A549 (cell line): ENCODE data around the gene FAM219B. TPM values are rescaled to one million over a fixed set of nuclear protein-coding genes. Genes with fewer than 3 reads are reported as not detected.

Experiments
- ATAC-seq, 2 experiments: fragments of 200-7000 bp in 1 of 2; fragments of >200 bp in 1 of 2; cut with Nextera tagmentation in 1 of 2; cut with Tn5 transposase in 1 of 2; 3 replicates each; pipeline versions ENCODE4 v1.8.0 to v1.9.1; 2018 to 2020; ENCODE audit warnings: mild to moderate bottlenecking in 1 of 2, moderate library complexity in 1 of 2
- CTCF ChIA-PET: fragments of 300-600 bp; sonication (Branson Sonifier 250); formaldehyde crosslinking; extraction: SDS; loops from one replicate; lab custom pipeline; 2021; ENCODE audit warnings: antibody characterized with exemption, inconsistent platforms; lab: Yijun Ruan, JAX
- POLR2A ChIA-PET: fragments of 350-600 bp; formaldehyde crosslinking; extraction: SDS; loops from one replicate; lab custom pipeline; 2021; ENCODE audit warnings: antibody characterized with exemption, inconsistent platforms; lab: Yijun Ruan, JAX
- DNase-seq, 2 experiments: peaks; one replicate each; pipeline versions ENCODE4 v3.0.0 to v3.0.0-alpha.2; 2011 to 2016; ENCODE audit warnings: low read depth in 1 of 2, low spot score in 1 of 2
- FAIRE-seq: peaks from 2 replicates; lab custom pipeline; 2011; peaks lifted over from hg19 to GRCh38; lab: Jason Lieb, UNC
- H3K27ac ChIP-seq, 2 experiments: fragments of >200 bp; sonication (Bioruptor Twin); formaldehyde crosslinking; 3 replicates each; pipeline ENCODE4 v1.5.1; 2016 to 2017
- H3K4me1 ChIP-seq: fragments of >200 bp; sonication (Bioruptor Twin); formaldehyde crosslinking; 3 replicates; pipeline ENCODE4 v1.6.1; 2016
- H3K4me2 ChIP-seq: fragments of >200 bp; sonication (Bioruptor Twin); formaldehyde crosslinking; 3 replicates; pipeline ENCODE4 v1.6.1; 2016
- H3K4me3 ChIP-seq: fragments of >200 bp; sonication (Bioruptor Twin); formaldehyde crosslinking; 3 replicates; pipeline ENCODE4 v1.5.1; 2016
- H3K9me3 ChIP-seq: fragments of >200 bp; sonication (Bioruptor Twin); formaldehyde crosslinking; 3 replicates; pipeline ENCODE4 v1.6.1; 2016
- ATOH8 ChIP-seq: fragments of 250-450 bp; sonication (Bioruptor Pico); IDR thresholded peaks from 2 replicates; pipeline ENCODE4 v1.5.0; 2020; ENCODE audit warnings: low read depth, mild to moderate bottlenecking, moderate library complexity
- BCL3 ChIP-seq: fragments of >200 bp; sonication (Bioruptor Twin); formaldehyde crosslinking; IDR thresholded peaks from 3 replicates; pipeline ENCODE4 v1.6.1; 2016
- CHD4 ChIP-seq: fragments of 200-600 bp; sonication (generic); IDR thresholded peaks from 2 replicates; pipeline ENCODE4 v1.6.1; 2016; ENCODE audit warnings: antibody characterized with exemption, mild to moderate bottlenecking, borderline replicate concordance
- CTCF ChIP-seq: fragments of >200 bp; sonication (Bioruptor Twin); formaldehyde crosslinking; IDR thresholded peaks from 3 replicates; pipeline ENCODE4 v1.5.1; 2016
- ELK1 ChIP-seq: fragments of 150-350 bp; IDR thresholded peaks from 2 replicates; pipeline ENCODE4 v1.6.1; 2014; ENCODE audit warnings: low read depth, mild to moderate bottlenecking, low read length
- HOXA7 ChIP-seq: fragments of 250-450 bp; sonication (Bioruptor Pico); IDR thresholded peaks from 2 replicates; pipeline ENCODE4 v1.5.0; 2020; ENCODE audit warnings: mild to moderate bottlenecking, moderate library complexity
- HOXB13 ChIP-seq: fragments of 250-450 bp; sonication (Bioruptor Pico); IDR thresholded peaks from 2 replicates; pipeline ENCODE4 v1.5.0; 2020; ENCODE audit warnings: low read depth, mild to moderate bottlenecking, moderate library complexity
- HOXB5 ChIP-seq: fragments of 250-450 bp; sonication (Bioruptor Pico); IDR thresholded peaks from 2 replicates; pipeline ENCODE4 v1.5.0; 2020; ENCODE audit warnings: mild to moderate bottlenecking, moderate library complexity
- JUNB ChIP-seq: fragments of >200 bp; sonication (Bioruptor Twin); formaldehyde crosslinking; IDR thresholded peaks from 2 replicates; pipeline ENCODE4 v1.6.1; 2016
- KDM5A ChIP-seq: fragments of 200-600 bp; sonication (generic); IDR thresholded peaks from 2 replicates; pipeline ENCODE4 v1.6.1; 2016; ENCODE audit warnings: antibody characterized with exemption, mild to moderate bottlenecking
- MAFK ChIP-seq: fragments of 450-650 bp; IDR thresholded peaks from 2 replicates; pipeline ENCODE4 v1.6.1; 2014; ENCODE audit not compliant: partially characterized antibody
- MAX ChIP-seq: IDR thresholded peaks from 2 replicates; pipeline ENCODE4 v1.6.1; 2012
- MAZ ChIP-seq: fragments of 150-350 bp; IDR thresholded peaks from 2 replicates; pipeline ENCODE4 v1.6.1; 2014; ENCODE audit warnings: antibody characterized with exemption, low read depth, low read length, borderline replicate concordance
- MYC ChIP-seq: IDR thresholded peaks from 2 replicates; pipeline ENCODE4 v1.6.1; 2012; ENCODE audit warnings: mild to moderate bottlenecking, inconsistent platforms, low read length, improper control_type of control experiment, borderline replicate concordance
- NPAS2 ChIP-seq: fragments of 250-450 bp; sonication (Bioruptor Pico); IDR thresholded peaks from 2 replicates; pipeline ENCODE4 v1.8.0; 2022; ENCODE audit warnings: mild to moderate bottlenecking, moderate library complexity, borderline replicate concordance
- NR3C1 ChIP-seq: fragments of >200 bp; sonication (Bioruptor Twin); formaldehyde crosslinking; IDR thresholded peaks from 3 replicates; pipeline ENCODE4 v1.6.1; 2017
- RCOR1 ChIP-seq: fragments of 150-350 bp; IDR thresholded peaks from 2 replicates; pipeline ENCODE4 v1.6.1; 2014; ENCODE audit warnings: antibody characterized with exemption, low read length, low read depth
- RNF2 ChIP-seq: fragments of 200-600 bp; sonication (generic); IDR thresholded peaks from 2 replicates; pipeline ENCODE4 v1.6.1; 2016; ENCODE audit warnings: low read depth, mild to moderate bottlenecking, antibody characterized with exemption, moderate library complexity, borderline replicate concordance
- SREBF2 ChIP-seq: fragments of 450-650 bp; IDR thresholded peaks from 2 replicates; pipeline ENCODE4 v1.6.1; 2014; ENCODE audit warnings: mild to moderate bottlenecking, moderate library complexity
- TFCP2L1 ChIP-seq: fragments of 250-450 bp; sonication (Bioruptor Pico); IDR thresholded peaks from 2 replicates; pipeline ENCODE4 v1.5.0; 2021; ENCODE audit warnings: mild to moderate bottlenecking
- ZSCAN20 ChIP-seq: fragments of 250-450 bp; sonication (Bioruptor Pico); IDR thresholded peaks from 2 replicates; pipeline ENCODE4 v1.8.0; 2022; ENCODE audit warnings: mild to moderate bottlenecking, moderate library complexity
- WGBS: methylation state at CpG from one replicate; pipeline ENCODE4 v1.1.6; 2017; ENCODE audit errors: missing lambda C conversion rate; 5-methylcytosine and 5-hydroxymethylcytosine counted together
- polyA plus RNA-seq, 4 experiments: library from polyadenylated mRNA; depleted of rRNA in 3 of 4; stranded (reverse); fragments of >200 nt; fragmentation: RNase III in 1 of 4; extraction: RNeasy Plus Mini Kit Qiagen cat#74134 plus additional on column Dnase treatment in 1 of 4; gene quantifications; 2 replicates in 3 of 4; 3 replicates in 1 of 4; pipeline ENCODE4 v1.2.3, GENCODE V29; 2011 to 2017

Gene FAM219B
- polyA plus RNA-seq, 2 of the 4 experiments (the other 2 are of a cell fraction), result 36.9 to 46.2 TPM

- H3K4me1 ChIP-seq, result peaks cover 5% of the 10 kb centered on the region; the same call in 1 of the 3 replicates
- H3K4me2 ChIP-seq, result no peak overlapping the region
- H3K27ac ChIP-seq, result no peak overlapping the region
- no peak for TF ChIP-seq NPAS2 (CRISPR knock-in tag)
- no peak for TF ChIP-seq HOXB13 (CRISPR knock-in tag)
- WGBS, result 93% methylated on average over 13 of the region's 13 CpGs
- DNase-seq, result no peak
- ChIA-PET CTCF (interaction anchor here (1.3 to 2.7 kb wide), 3 partner anchors 28 to 96 kb away, joined by 4 to 10 read pairs (median 4); no protein-coding TSS in a partner anchor), POLR2A (interaction anchor here (0.6 kb wide), 1 partner anchor 11 kb away, joined by 4 read pairs; no protein-coding TSS in a partner anchor)
- ATAC-seq, result no peak
- no peaks in the 10 kb centered on the region for H3K9me3 ChIP-seq
- no peak overlapping the region for H3K4me3 ChIP-seq
- no peak for FAIRE-seq
Observed at GRCh38 chr15:74854453-74855022, 52.1 kb downstream of the FAM219B start.

- Histone ChIP-seq H3K4me1 (peaks cover 2% of the 10 kb centered on the region; the same call in 1 of the 3 replicates), H3K9me3 (no peaks in the 10 kb centered on the region), H3K4me3 (no peak overlapping the region), H3K4me2 (no peak overlapping the region), H3K27ac (no peak overlapping the region)
- POLR2A ChIA-PET, result no interaction called here
- FAIRE-seq, result no peak
- 96% methylated on average over 7 of the region's 7 CpGs for WGBS
- DNase-seq, result no peak
- CTCF ChIA-PET, result interaction anchor here (0.8 to 66.7 kb wide), 5 partner anchors 8 to 61 kb away, joined by 3 to 1908 read pairs (median 3); partner anchors contain the start of genes CSK and LMAN1L
- ATAC-seq, result no peak
- TF ChIP-seq CHD4 (no peak), NR3C1 (no peak), KDM5A (no peak), ELK1 (no peak), HOXA7 (CRISPR knock-in tag) (no peak), SREBF2 (no peak), HOXB5 (CRISPR knock-in tag) (no peak), BCL3 (no peak)
Observed at GRCh38 chr15:74851960-74852359, 54.7 kb downstream of the FAM219B start.

GRCh38 chr15:74850393-74850792 lies 56.3 kb downstream of the FAM219B start:
- CTCF ChIA-PET, result interaction anchor here (1.2 to 66.7 kb wide), 2 partner anchors 51 to 60 kb away, joined by 3 to 1908 read pairs; partner anchors contain the start of genes CSK and LMAN1L
- no peak for ATAC-seq
- no peaks in the 10 kb centered on the region for H3K4me1 ChIP-seq
- no peak for DNase-seq
- no peak overlapping the region for H3K4me3 ChIP-seq
- H3K9me3 ChIP-seq, result no peaks in the 10 kb centered on the region
- TF ChIP-seq RCOR1 (no peak), HOXB13 (CRISPR knock-in tag) (no peak), ELK1 (no peak), HOXA7 (CRISPR knock-in tag) (no peak), MAFK (no peak), ZSCAN20 (CRISPR knock-in tag) (no peak), MAZ (no peak), JUNB (no peak), RNF2 (no peak), TFCP2L1 (CRISPR knock-in tag) (no peak), MAX (no peak), CTCF (no peak), ATOH8 (CRISPR knock-in tag) (no peak), MYC (no peak)
- no peak overlapping the region for H3K4me2 ChIP-seq
- no peak for FAIRE-seq
- POLR2A ChIA-PET, result no interaction called here
- no peak overlapping the region for H3K27ac ChIP-seq
- WGBS, result 95% methylated on average over 4 of the region's 4 CpGs
